HepG2 (cell line): ENCODE results near the gene NPPA. TPM values are rescaled to one million over a fixed set of nuclear protein-coding genes. Genes with fewer than 3 reads are reported as not detected.

Experiments
- CHD2 ChIP-seq: IDR thresholded peaks from 2 replicates; pipeline ENCODE4 v1.6.1; 2011; ENCODE audit warnings: low read depth, low read length, improper control_type of control experiment
- HDAC1 ChIP-seq: sonication (generic); formaldehyde crosslinking; IDR thresholded peaks from 2 replicates; pipeline ENCODE4 v1.5.1; 2020; ENCODE audit warnings: mild to moderate bottlenecking, missing genetic modification reagents
- HHEX ChIP-seq: IDR thresholded peaks from 2 replicates; pipeline ENCODE4 v1.6.1; 2016; ENCODE audit warnings: control low read depth
- HOXA7 ChIP-seq: sonication (generic); formaldehyde crosslinking; IDR thresholded peaks from 2 replicates; pipeline ENCODE4 v1.8.1; 2022; ENCODE audit warnings: mild to moderate bottlenecking, missing genetic modification reagents, moderate library complexity
- HOXD1 ChIP-seq: sonication (generic); formaldehyde crosslinking; IDR thresholded peaks from 2 replicates; pipeline ENCODE4 v1.5.0; 2020; ENCODE audit warnings: missing genetic modification reagents
- IRF1 ChIP-seq: sonication (generic); formaldehyde crosslinking; IDR thresholded peaks from 2 replicates; pipeline ENCODE4 v1.4.0; 2020; ENCODE audit warnings: low read depth, mild to moderate bottlenecking, missing genetic modification reagents
- MBNL3 ChIP-seq: fragments of 250-450 bp; sonication (Bioruptor Pico); conservative IDR thresholded peaks from 2 replicates; pipeline ENCODE4 v1.8.0; 2022; ENCODE audit warnings: mild to moderate bottlenecking, inconsistent platforms
- MED8 ChIP-seq: sonication (generic); formaldehyde crosslinking; IDR thresholded peaks from 2 replicates; pipeline ENCODE4 v1.8.1; 2023; ENCODE audit warnings: mild to moderate bottlenecking, missing genetic modification reagents; ENCODE audit not compliant: insufficient replicate concordance
- PRDM10 ChIP-seq: sonication (generic); formaldehyde crosslinking; IDR thresholded peaks from 2 replicates; pipeline ENCODE4 v1.4.0; 2020; ENCODE audit warnings: low read depth, missing genetic modification reagents
- SOX5 ChIP-seq: IDR thresholded peaks from 2 replicates; pipeline ENCODE4 v1.6.1; 2016; ENCODE audit warnings: borderline replicate concordance
- SSRP1 ChIP-seq: IDR thresholded peaks from 2 replicates; pipeline ENCODE4 v1.6.1; 2016; ENCODE audit warnings: control low read depth
- TGIF2 ChIP-seq: IDR thresholded peaks from 2 replicates; pipeline ENCODE4 v1.6.1; 2016; ENCODE audit warnings: control low read depth, missing compliant biosample characterization
- THAP11 ChIP-seq: IDR thresholded peaks from 2 replicates; pipeline ENCODE4 v1.6.1; 2016; ENCODE audit warnings: missing biosample characterization, missing genetic modification reagents
- UBTF ChIP-seq: sonication (generic); formaldehyde crosslinking; IDR thresholded peaks from 2 replicates; pipeline ENCODE4 v1.4.0; 2020; ENCODE audit warnings: mild to moderate bottlenecking, missing genetic modification reagents
- ZFP36L2 ChIP-seq: sonication (generic); formaldehyde crosslinking; IDR thresholded peaks from 2 replicates; pipeline ENCODE4 v1.4.0; 2020; ENCODE audit warnings: missing genetic modification reagents
- ZNF30 ChIP-seq: sonication (generic); formaldehyde crosslinking; IDR thresholded peaks from 2 replicates; pipeline ENCODE4 v1.5.0; 2020; ENCODE audit warnings: mild to moderate bottlenecking, missing genetic modification reagents
- ZNF510 ChIP-seq: sonication (generic); formaldehyde crosslinking; IDR thresholded peaks from 2 replicates; pipeline ENCODE4 v1.4.0; 2020; ENCODE audit warnings: low read depth, mild to moderate bottlenecking, missing genetic modification reagents
- ZNF562 ChIP-seq: sonication (generic); formaldehyde crosslinking; IDR thresholded peaks from 2 replicates; pipeline ENCODE4 v1.8.0; 2022; ENCODE audit warnings: missing genetic modification reagents, borderline replicate concordance
- ZNF784 ChIP-seq: sonication (generic); formaldehyde crosslinking; IDR thresholded peaks from 2 replicates; pipeline ENCODE4 v1.5.1; 2020; ENCODE audit warnings: missing genetic modification reagents, mild to moderate bottlenecking, borderline replicate concordance
- ZSCAN22 ChIP-seq: sonication (generic); formaldehyde crosslinking; IDR thresholded peaks from 2 replicates; pipeline ENCODE4 v1.4.0; 2020; ENCODE audit warnings: mild to moderate bottlenecking, missing genetic modification reagents
- ZSCAN29 ChIP-seq: sonication (generic); formaldehyde crosslinking; conservative IDR thresholded peaks from 2 replicates; pipeline ENCODE4 v1.4.0; 2020; ENCODE audit warnings: mild to moderate bottlenecking, missing genetic modification reagents
- polyA plus RNA-seq, 8 experiments: library from polyadenylated mRNA; depleted of rRNA in 3 of 8; stranded (reverse) in 7 of 8; unstranded in 1 of 8; fragments of >200 nt; fragmentation: Illumina TruSeq in 4 of 8; extraction: Trizol in 4 of 8; gene quantifications; 2 replicates each; pipeline versions ENCODE4 v1.2.1 to v1.2.3, GENCODE V29; 2011 to 2016; ENCODE audit warnings: low read depth in 4 of 8, missing spikeins in 1 of 8, mixed read lengths in 1 of 8; ENCODE audit not compliant: insufficient read depth in 1 of 8
- total RNA-seq, 5 experiments: library from RNA; depleted of rRNA; stranded (reverse); fragments of >200 nt; fragmentation: Illumina TruSeq; extraction: Trizol; gene quantifications; 2 replicates each; pipeline ENCODE4 v1.2.3, GENCODE V29; 2016; ENCODE audit warnings: low read depth in 1 of 5

The NPPA gene
- total and polyA plus RNA-seq, 2 of the 13 experiments (the other 11 are each of a cell fraction or from before 2014, with no cell fraction given): not detected

- TF ChIP-seq CHD2 (no peak), HOXA7 (CRISPR knock-in tag) (no peak), ZFP36L2 (CRISPR knock-in tag) (no peak), ZNF562 (no peak), HDAC1 (CRISPR knock-in tag) (0 out of 2 replicates have a peak, but pooled peaks have one; percentile 30), ZSCAN22 (CRISPR knock-in tag) (no peak), ZSCAN29 (CRISPR knock-in tag) (no peak), SOX5 (no peak), ZNF510 (CRISPR knock-in tag) (no peak), ZNF784 (CRISPR knock-in tag) (0 out of 2 replicates have a peak, but pooled peaks have one; percentile 21), HOXD1 (no peak), UBTF (CRISPR knock-in tag) (peak; percentile 35; the same call in 1 of the 2 replicates), SSRP1 (CRISPR knock-in tag) (no peak), ZNF30 (CRISPR knock-in tag) (no peak), MBNL3 (CRISPR knock-in tag) (no peak), MED8 (CRISPR knock-in tag) (no peak), TGIF2 (CRISPR knock-in tag) (no peak), IRF1 (CRISPR knock-in tag) (no peak), HHEX (CRISPR knock-in tag) (no peak), PRDM10 (CRISPR knock-in tag) (no peak), THAP11 (CRISPR knock-in tag) (no peak)
Observed at GRCh38 chr1:11882814-11883538, 35.4 kb upstream of the NPPA start (continued).
